Forelimb muscle (tissue), 1 donor: ENCODE data around the gene MRNIP. TPM values are rescaled to one million over a fixed set of nuclear protein-coding genes. Genes with fewer than 3 reads are reported as not detected.
"Not testable (repeated sequence)": the region's sequence is repeated elsewhere in the genome, so short reads cannot be mapped to it uniquely, and the experiment has no call there.

ENCODE experiments used
- DNase-seq: peaks from one replicate; pipeline ENCODE4 v3.0.0-alpha.2; 2013; ENCODE audit warnings: low read depth
- polyA plus RNA-seq: library from polyadenylated mRNA; unstranded; fragments of 120-200 nt; gene quantifications from one replicate; pipeline ENCODE4 v1.2.1, GENCODE V29; 2013; ENCODE audit not compliant: insufficient read length

The MRNIP gene
- polyA plus RNA-seq, 1 donor: 15.2 TPM

- DNase-seq: no peak
Observed at GRCh38 chr5:179840321-179840720, 18.3 kb downstream of the MRNIP start.

DNA sequence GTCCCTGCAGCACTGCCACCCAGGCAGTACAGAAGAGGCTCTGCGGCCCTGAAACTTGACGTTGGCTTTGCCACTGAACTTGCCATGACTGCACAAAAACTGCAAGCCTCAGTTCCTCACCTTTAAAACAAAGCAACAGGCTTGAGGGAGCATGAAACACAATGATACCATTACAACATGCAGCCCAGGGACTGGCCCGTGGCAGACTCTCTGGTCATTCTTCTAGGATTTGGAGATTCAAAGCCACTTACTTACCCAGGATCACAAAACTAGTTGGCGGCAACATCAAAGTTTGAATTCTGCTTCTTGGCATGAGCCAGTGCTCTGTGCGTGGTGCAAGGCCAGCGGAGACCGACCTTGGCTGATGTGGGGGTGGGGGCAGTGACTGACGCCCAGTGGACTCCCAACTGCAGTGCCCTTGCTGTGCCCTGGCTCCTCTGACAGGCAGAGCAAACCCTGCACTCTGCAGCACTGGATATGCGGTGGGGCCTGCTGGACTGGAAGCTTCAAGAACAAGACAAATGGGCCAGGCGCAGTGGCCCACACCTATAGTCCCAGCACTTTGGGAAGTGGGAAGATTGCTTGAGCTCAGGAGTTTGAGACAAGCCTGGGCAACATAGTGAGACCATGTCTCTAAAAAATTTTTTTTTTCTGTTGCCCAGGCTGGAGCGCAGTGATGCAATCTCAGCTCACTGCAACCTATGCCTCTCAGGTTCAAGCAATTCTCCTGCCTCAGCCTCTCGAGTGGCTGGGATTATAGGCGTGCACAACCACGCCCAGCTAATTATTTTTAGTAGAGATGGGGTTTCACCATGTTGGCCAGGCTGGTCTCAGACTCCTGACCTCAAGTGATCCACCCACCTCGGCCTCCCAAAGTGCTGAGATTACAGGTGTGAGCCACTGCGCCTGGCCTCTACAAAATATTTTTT, 19.0 kb downstream of the MRNIP start:
- no peak for DNase-seq

DNA sequence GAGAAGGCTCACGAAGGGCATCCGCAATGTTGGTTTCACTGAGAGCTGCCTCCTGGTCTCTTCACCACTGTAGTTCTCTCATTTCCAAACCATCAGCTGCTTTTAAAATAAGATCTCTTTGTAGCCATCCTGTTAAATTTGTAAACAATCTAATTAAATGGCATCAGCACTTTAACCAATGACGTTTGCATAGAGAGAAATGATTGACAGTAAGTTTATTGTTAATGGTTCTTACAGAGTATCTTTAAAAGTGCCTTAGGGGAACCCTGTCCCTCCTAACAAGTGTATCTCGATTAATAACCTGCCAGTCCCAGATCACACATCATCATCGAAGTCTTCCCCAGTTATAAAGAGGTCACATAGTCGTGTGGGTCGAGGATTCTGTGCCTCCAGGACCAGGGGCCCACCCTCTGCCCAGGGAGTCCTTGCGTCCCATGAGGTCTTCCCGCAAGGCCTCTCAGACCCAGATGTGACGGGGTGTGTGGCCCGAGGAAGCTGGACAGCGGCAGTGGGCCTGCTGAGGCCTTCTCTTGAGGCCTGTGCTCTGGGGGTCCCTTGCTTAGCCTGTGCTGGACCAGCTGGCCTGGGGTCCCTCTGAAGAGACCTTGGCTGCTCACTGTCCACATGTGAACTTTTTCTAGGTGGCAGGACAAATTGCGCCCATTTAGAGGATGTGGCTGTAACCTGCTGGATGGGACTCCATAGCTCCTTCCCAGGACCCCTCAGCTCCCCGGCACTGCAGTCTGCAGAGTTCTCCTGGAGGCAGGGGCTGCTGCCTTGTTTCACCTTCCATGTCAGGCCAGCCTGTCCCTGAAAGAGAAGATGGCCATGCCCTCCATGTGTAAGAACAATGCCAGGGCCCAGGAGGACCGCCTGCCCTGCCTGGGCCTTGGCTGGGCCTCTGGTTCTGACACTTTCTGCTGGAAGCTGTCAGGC, 21.3 kb downstream of the MRNIP start:
- DNase-seq: no peak

GRCh38 chr5:179836225-179837019, 22.2 kb downstream of the MRNIP start:
- no peak for DNase-seq

DNA sequence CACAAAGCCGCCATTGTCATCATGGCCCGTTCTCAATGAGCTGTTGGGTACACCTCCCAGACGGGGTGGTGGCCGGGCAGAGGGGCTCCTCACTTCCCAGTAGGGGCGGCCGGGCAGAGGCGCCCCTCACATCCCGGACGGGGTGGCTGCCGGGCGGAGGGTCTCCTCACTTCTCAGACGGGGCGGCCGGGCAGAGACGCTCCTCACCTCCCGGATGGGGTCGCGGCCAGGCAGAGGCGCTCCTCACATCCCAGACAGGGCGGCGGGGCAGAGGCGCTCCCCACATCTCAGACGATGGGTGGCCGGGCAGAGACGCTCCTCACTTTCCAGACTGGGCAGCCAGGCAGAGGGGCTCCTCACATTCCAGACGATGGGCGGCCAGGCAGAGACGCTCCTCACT, 23.7 kb downstream of the MRNIP start:
- not testable (repeated sequence) for DNase-seq

GRCh38 chr5:179834120-179834519, 24.5 kb downstream of the MRNIP start:
- DNase-seq: no peak

DNA sequence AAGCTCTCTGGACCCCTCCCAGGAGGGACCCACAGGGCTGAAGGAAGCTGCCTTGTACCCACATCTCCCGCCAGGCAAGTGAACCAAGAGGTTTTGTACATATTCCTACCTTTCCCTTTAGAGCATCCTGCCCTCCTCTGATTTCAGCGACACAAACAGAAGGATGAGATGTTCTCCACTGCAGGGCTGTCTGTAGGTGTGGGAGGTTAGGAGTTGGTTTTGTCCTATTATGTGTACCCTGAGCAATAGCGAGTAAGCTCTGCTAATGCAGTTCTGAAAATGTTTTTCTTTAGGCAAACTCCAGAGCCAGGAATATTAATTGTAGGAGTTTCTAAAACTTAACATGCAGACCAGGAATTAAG, 24.9 kb downstream of the MRNIP start:
- no peak for DNase-seq

DNA sequence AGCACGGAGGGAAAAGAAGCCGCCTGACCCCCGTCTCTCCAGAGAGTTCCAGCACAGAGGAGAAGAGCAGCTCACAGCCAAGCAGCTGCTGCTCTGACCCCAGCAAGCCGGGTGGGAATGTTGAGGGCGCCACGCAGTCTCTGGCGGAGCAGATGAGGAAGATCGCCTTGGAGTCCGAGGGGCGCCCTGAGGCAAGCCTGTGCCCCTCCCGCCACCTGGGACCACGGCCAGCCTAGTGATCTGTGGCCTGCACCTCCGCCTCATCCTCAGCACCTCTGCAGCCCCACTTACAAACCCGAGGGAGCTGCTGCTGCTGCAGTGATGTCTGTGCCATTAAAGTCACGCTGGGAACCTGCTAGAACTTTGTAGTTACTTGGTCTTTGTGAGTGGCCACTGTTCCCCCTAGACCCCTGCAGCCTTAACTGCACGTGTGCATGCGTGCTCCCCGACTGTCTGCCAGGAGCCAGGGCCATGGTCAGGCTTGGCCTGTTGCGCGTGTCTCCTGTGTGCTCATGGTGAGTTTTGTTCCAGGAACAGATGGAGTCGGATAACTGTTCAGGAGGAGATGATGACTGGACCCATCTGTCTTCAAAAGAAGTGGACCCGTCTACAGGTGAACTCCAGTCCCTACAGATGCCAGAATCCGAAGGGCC, 25.4 kb downstream of the MRNIP start:
- DNase-seq: no peak

DNA sequence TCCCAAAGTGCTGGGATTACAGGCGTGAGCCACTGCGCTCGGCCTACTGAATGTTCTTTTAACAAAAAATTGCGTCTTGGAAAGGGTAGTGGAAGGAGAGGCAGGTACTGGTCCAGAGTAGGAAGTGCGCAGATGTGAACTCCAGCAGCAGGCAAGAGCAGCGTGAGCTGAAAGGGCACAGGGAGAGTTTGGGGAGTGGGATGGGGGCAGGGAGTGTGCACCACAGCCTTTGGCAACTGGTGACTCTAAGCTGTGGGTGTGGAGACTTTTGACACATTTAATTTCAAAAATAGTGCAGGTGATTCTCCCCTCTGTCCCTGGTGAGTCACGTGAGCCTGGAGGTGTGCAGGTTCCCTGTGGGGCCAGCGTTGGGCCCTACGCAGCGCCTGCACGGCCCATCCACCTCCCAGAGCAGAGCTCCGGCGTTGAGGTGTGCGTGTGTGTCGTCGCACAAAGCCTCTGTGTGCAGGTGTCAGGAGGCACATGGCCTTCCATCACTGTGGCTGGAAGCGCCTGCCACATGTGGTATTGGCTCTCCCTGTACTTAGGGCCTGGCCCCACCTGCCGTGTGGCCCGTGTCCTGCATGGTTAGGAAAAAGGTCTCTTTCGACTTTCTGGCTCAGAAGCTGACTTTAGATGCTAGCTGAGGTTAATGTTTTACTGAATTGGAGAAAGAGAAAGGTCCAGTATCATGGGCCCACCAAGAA, 26.4 kb downstream of the MRNIP start:
- DNase-seq: no peak

DNA sequence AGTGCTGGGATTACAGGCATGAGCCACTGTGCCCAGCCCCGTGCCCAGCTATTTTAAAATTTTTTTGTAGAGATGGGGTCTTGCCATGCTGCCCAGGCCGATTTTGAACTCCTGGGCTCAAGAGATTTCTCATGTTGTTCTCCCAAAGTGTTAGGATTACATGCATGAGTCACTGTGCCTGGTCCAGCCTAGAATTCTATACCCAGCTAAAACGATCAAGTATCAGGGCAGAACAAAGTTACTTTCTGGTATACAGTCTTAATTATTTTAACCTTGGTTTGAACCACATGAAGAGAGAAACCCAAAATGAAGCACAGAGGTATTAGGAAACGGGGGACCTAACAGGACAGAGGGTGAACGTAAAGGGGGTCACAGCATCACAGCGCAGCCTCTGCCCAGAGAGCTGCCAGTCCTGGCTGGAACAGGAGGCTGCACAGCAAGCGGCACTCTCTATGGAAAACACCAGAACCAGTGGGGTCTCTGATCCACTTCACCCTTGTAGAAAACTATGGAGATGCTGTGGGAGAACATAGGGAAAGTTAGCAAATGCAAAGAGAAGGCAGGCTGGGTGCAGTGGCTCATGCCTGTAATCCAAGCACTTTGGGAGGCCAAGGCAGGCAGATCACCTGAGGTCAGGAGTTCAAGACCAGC, 27.7 kb downstream of the MRNIP start:
- no peak for DNase-seq

DNA sequence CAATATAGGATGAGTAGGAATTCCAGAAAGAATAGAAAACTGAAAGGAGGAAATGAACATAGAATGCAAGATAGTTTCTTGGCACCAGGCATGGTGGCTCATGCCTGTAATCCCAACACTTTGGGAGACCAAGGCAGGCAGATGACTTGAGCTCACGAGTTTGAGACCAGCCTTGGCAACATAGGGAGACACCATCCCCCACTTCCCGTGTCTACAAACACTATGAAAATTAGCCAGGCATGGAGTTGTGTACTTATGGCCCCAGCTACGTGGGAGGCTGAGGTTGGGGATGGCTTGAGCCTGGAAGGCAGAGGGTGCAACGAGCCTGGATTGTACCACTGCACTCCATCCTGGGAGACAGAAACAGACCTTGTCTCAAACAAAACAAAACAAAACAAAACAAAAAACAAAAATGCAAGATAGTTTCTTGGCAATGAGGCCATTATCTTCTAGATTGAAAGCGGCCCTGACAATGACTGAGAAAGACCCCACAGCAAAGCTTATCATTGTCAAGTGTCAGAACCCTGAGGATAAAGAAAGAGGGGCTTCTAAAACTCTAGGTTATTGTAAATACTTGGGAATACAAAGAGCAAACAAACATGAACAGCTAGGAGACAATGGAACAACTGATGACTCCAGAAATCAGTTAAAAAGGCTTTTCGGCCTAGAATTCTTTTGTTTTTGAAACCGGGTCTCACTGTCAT, 28.7 kb downstream of the MRNIP start:
- DNase-seq: no peak

DNA sequence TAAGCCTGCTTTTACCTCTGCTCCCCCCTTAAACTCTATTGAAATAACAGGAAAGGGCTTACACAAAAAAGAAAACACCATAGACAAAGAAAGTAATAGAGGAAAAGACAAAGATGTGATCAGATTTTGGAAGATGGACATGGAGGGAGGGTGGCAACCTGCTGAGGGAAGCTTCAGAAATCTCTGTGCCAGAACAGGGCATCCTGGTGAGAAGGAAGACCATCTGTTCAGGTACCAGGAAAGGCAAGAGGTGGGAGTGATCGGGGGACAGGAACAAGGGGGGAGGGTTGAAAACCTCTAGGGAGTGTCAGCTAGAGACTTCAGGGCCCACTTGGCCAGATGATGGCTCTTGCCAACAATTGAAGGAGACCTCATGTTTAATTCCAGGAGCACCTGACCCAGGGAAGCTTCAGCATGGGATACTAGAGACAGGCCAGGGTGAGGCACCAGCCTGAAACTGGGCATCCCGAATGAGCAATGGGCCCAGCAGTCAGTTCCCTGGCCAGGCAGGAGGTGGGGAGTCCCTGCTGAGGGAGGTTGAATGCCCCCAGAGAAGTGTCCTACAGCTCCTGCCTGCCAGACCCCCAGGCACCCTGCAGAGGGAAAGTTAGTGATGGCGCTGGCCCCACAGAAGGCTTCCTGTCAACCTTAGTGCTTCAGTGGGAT, 29.7 kb downstream of the MRNIP start:
- DNase-seq: no peak

DNA sequence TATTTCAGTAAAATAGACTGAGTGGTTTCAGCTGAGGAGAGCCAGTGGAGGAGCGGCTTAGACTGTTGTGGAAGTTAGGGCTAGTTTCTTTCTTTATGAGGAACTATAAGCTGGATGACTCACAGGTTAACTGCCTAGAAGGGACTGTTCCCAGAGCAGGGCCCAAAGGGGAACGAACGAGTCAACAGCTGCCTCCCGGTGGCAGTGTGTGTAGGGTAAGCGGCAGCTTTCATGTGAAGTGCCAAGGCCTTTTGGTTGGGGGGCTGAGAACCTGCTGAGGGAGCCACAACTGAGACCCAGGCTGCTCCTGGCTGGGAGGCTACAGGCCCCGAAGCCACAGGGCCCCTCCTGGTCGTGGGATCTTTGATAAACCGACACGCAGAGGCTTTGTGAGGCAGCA, 30.9 kb downstream of the MRNIP start:
- no peak for DNase-seq

DNA sequence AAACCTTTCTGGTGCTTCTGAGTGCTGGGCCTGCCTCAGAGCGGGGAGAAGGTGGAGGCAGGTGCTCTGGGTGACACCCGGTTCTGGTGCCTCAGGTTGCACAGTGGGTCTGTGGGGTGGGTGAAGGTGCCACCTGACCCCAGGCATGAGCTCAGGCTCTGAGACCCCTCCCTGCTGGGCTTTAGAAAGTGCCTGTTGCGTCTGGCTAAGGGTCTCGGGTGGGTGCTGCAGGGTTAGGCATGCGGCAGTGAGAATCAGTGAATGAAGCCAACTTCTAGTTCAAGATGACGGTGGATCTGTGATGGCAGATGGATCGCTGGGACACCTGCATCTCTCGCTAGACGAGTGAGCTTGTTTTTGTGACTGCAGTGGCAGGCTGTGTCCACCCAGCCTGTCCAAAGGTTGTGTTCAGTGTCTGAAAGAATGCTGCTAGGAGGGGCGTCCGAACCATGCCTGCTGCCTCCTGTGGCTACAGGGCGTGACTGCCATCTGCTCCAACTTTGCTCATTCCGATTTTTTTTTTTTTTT, 32.9 kb downstream of the MRNIP start:
- DNase-seq: no peak

DNA sequence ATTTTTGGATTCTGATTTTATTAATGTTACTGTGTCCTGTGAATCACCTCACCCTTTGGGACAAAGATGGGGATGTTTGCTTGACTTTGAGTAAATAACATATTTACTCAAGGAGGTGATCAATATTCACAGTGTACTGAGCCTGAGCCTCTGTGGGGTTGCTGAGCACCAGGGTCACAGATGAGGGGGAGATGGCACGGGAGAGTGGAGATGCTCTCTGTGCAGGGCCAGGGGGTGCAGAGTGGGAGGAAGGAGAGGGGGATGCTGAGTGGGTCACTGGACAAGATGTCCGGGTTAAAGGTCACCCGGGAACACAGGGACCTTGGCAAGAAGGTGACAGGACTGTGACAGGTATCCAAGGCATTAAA, 33.9 kb downstream of the MRNIP start:
- DNase-seq: no peak

- no peak for DNase-seq
Observed at GRCh38 chr5:179823937-179824744, 34.5 kb downstream of the MRNIP start.

DNA sequence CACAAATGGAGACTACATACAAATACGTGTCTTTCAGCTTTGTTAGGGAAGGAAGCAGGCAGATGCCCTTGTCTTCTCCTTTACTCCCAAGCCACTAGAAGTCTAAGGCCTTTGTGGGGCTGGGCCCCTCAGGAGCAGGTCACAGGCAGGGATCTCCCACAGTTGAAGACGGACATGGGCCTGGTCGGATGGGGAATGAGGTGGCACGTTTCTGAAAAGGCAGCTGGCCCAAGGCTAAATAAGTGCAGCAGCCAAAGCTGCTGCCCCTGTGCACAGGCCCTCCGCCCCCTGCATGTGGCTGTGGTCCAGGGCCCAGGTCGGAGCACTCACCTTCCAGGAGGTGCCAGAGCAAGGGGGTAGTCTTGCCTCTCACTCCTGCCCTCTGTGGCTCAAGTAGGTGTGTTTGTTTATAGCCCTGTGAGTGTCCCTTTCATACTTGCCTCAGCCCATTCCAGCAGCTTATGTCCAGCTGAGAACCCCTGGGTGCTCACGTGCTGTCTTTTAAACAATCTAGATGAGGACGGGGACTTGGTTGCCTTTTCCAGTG, 36.1 kb downstream of the MRNIP start:
- no peak for DNase-seq

GRCh38 chr5:179822059-179822432, 36.6 kb downstream of the MRNIP start:
- DNase-seq: no peak
